Activated naive CD4-positive, alpha-beta T cell treated with anti-CD3 and anti-CD28 coated beads, Interleukin-2, amount 10 ng/mL, durations not matched to agents 7 days and 5 days (primary cell): ENCODE results near the gene POLA2.
"Not testable (repeated sequence)": the region's sequence is repeated elsewhere in the genome, so short reads cannot be mapped to it uniquely, and the experiment has no call there.

Experiments used
- CTCF ChIA-PET: fragments of 350-600 bp; sonication (Branson Sonifier 250); formaldehyde crosslinking; loops from one replicate; lab custom pipeline; 2021; ENCODE audit warnings: antibody characterized with exemption; lab: Charles Lee
- DNase-seq: peaks from one replicate; pipeline ENCODE4 v3.0.0-alpha.2; 2020
- H3K27ac Mint-ChIP-seq: one replicate; pipeline ENCODE4 v1.8.0; 2021; ENCODE audit warnings: mild to moderate bottlenecking, moderate library complexity, mixed read lengths
- H3K27me3 Mint-ChIP-seq: one replicate; pipeline ENCODE4 v1.8.0; 2021; ENCODE audit warnings: mild to moderate bottlenecking, mixed read lengths
- H3K36me3 Mint-ChIP-seq: one replicate; pipeline ENCODE4 v1.8.0; 2021; ENCODE audit warnings: mixed read lengths
- H3K4me1 Mint-ChIP-seq: one replicate; pipeline ENCODE4 v1.8.0; 2021; ENCODE audit warnings: mixed read lengths
- H3K4me3 Mint-ChIP-seq: one replicate; pipeline ENCODE4 v1.8.0; 2021; ENCODE audit warnings: mild to moderate bottlenecking, moderate library complexity, mixed read lengths
- H3K9me3 Mint-ChIP-seq: one replicate; pipeline ENCODE4 v1.8.0; 2021; ENCODE audit warnings: mixed read lengths

POLA2 gene

GRCh38 chr11:65327021-65327420, 65.3 kb downstream of the POLA2 start:
- no peak overlapping the region for H3K27ac Mint-ChIP-seq
- H3K9me3 Mint-ChIP-seq: no peaks in the 10 kb centered on the region
- H3K4me1 Mint-ChIP-seq: peaks cover 9% of the 10 kb centered on the region
- peaks cover 16% of the 10 kb centered on the region for H3K27me3 Mint-ChIP-seq
- no peak overlapping the region for H3K4me3 Mint-ChIP-seq
- CTCF ChIA-PET: interaction anchor here (0.7 to 5.1 kb wide), 3 partner anchors 11 to 210 kb away, joined by 3 to 50 read pairs (median 13); partner anchors contain the start of gene ZNHIT2
- no peaks in the 10 kb centered on the region for H3K36me3 Mint-ChIP-seq
- DNase-seq: no peak

GRCh38 chr11:65329478-65329877, 67.7 kb downstream of the POLA2 start:
- no peaks in the 10 kb centered on the region for H3K9me3 Mint-ChIP-seq
- H3K4me1 Mint-ChIP-seq: peaks cover 14% of the 10 kb centered on the region
- no peak overlapping the region for H3K27ac Mint-ChIP-seq
- CTCF ChIA-PET: interaction anchor here (0.7 to 8.7 kb wide), 22 partner anchors 10 to 182 kb away, joined by 3 to 125 read pairs (median 4); partner anchors contain the start of gene CDC42EP2
- H3K36me3 Mint-ChIP-seq: peaks cover 2% of the 10 kb centered on the region
- DNase-seq: no peak
- peaks cover 11% of the 10 kb centered on the region for H3K27me3 Mint-ChIP-seq
- H3K4me3 Mint-ChIP-seq: no peak overlapping the region

GRCh38 chr11:65329944-65330403, 68.2 kb downstream of the POLA2 start:
- DNase-seq: peak; percentile 88
- H3K27me3 Mint-ChIP-seq: peaks cover 11% of the 10 kb centered on the region
- H3K36me3 Mint-ChIP-seq: peaks cover 2% of the 10 kb centered on the region
- H3K4me1 Mint-ChIP-seq: peaks cover 19% of the 10 kb centered on the region
- CTCF ChIA-PET: interaction anchor here (0.7 to 8.7 kb wide), 25 partner anchors 9 to 182 kb away, joined by 3 to 125 read pairs (median 4); partner anchors contain the start of gene CDC42EP2
- no peak overlapping the region for H3K27ac Mint-ChIP-seq
- H3K4me3 Mint-ChIP-seq: no peak overlapping the region
- H3K9me3 Mint-ChIP-seq: no peaks in the 10 kb centered on the region

- no peak overlapping the region for H3K4me3 Mint-ChIP-seq
- CTCF ChIA-PET: interaction anchor here (0.6 to 8.7 kb wide), 19 partner anchors 9 to 1649 kb away, joined by 3 to 125 read pairs (median 4); partner anchors contain the start of gene CDC42EP2
- H3K36me3 Mint-ChIP-seq: peaks cover 6% of the 10 kb centered on the region
- H3K9me3 Mint-ChIP-seq: no peaks in the 10 kb centered on the region
- peaks cover 11% of the 10 kb centered on the region for H3K27me3 Mint-ChIP-seq
- DNase-seq: no peak
- no peak overlapping the region for H3K27ac Mint-ChIP-seq
- H3K4me1 Mint-ChIP-seq: peaks cover 24% of the 10 kb centered on the region
These were observed 68.8 kb downstream of the POLA2 start for GRCh38 chr11:65330544-65330943.

GRCh38 chr11:65332591-65332990, 70.8 kb downstream of the POLA2 start:
- not testable (repeated sequence) for H3K4me3 Mint-ChIP-seq, H3K27ac Mint-ChIP-seq, H3K27me3 Mint-ChIP-seq, H3K9me3 Mint-ChIP-seq, DNase-seq, H3K36me3 Mint-ChIP-seq
- CTCF ChIA-PET: interaction anchor here (1.0 to 8.7 kb wide), 7 partner anchors 16 to 197 kb away, joined by 3 to 125 read pairs (median 4); partner anchors contain the start of gene CDC42EP2
- peaks cover 28% of the 10 kb centered on the region for H3K4me1 Mint-ChIP-seq

GRCh38 chr11:65334696-65335295, 73.0 kb downstream of the POLA2 start:
- Mint-ChIP-seq H3K9me3 (no peaks in the 10 kb centered on the region), H3K4me3 (peak overlapping the region; percentile 91), H3K27me3 (peaks cover 4% of the 10 kb centered on the region), H3K36me3 (peaks cover 21% of the 10 kb centered on the region), H3K4me1 (peaks cover 37% of the 10 kb centered on the region), H3K27ac (peak overlapping the region; percentile 79)
- CTCF ChIA-PET: interaction anchor here (0.9 to 8.7 kb wide), 3 partner anchors 11 to 134 kb away, joined by 3 to 125 read pairs (median 3); partner anchors contain the start of gene CDC42EP2
- no peak for DNase-seq

- DNase-seq: no peak
- Mint-ChIP-seq H3K9me3 (no peaks in the 10 kb centered on the region), H3K4me1 (peaks cover 31% of the 10 kb centered on the region), H3K4me3 (no peak overlapping the region), H3K36me3 (peaks cover 44% of the 10 kb centered on the region), H3K27me3 (no peaks in the 10 kb centered on the region), H3K27ac (no peak overlapping the region)
- CTCF ChIA-PET: interaction anchor here (1.5 kb wide), 1 partner anchor 9 kb away, joined by 6 read pairs; no protein-coding TSS in a partner anchor
These were observed 76.9 kb downstream of the POLA2 start for GRCh38 chr11:65338676-65339075.

- Mint-ChIP-seq H3K36me3 (peaks cover 55% of the 10 kb centered on the region), H3K27me3 (no peaks in the 10 kb centered on the region), H3K4me1 (peaks cover 21% of the 10 kb centered on the region), H3K9me3 (no peaks in the 10 kb centered on the region), H3K4me3 (no peak overlapping the region), H3K27ac (no peak overlapping the region)
- no peak for DNase-seq
- CTCF ChIA-PET: no interaction called here
These were observed 78.5 kb downstream of the POLA2 start for GRCh38 chr11:65340226-65340625.

GRCh38 chr11:65341856-65342255, 80.1 kb downstream of the POLA2 start:
- Mint-ChIP-seq H3K4me3 (no peak overlapping the region), H3K36me3 (peaks cover 62% of the 10 kb centered on the region), H3K27me3 (no peaks in the 10 kb centered on the region), H3K9me3 (no peaks in the 10 kb centered on the region), H3K4me1 (peaks cover 14% of the 10 kb centered on the region), H3K27ac (no peak overlapping the region)
- CTCF ChIA-PET: interaction anchor here (1.8 to 5.0 kb wide), 2 partner anchors 10 to 12 kb away, joined by 6 to 15 read pairs; no protein-coding TSS in a partner anchor
- no peak for DNase-seq
